Aorta (tissue), 5 donors: Measurements from ENCODE around the gene HSPA5. TPM values are rescaled to one million over a fixed set of nuclear protein-coding genes. Genes with fewer than 3 reads are reported as not detected.
"Not testable (repeated sequence)": the region's sequence is repeated elsewhere in the genome, so short reads cannot be mapped to it uniquely, and the experiment has no call there.

Experiments
- ATAC-seq: fragments of 200-7000 bp; cut with Tn5 transposase; one replicate; pipeline ENCODE4 v1.9.1; 2022; ENCODE audit warnings: moderate library complexity; ENCODE audit not compliant: low FRiP score
- DNase-seq, 2 donors: peaks; one replicate each; pipeline ENCODE4 v3.0.0-alpha.2; 2020
- H3K27ac ChIP-seq, 2 donors: one replicate each; pipeline ENCODE4 v1.5.1; 2013; ENCODE audit warnings: low read length in 2 of 2, mild to moderate bottlenecking in 2 of 2, moderate library complexity in 2 of 2, control low read depth in 1 of 2, inconsistent platforms in 1 of 2, low read depth in 1 of 2
- H3K27me3 ChIP-seq, 2 donors: one replicate each; pipeline ENCODE4 v1.6.1; 2013; ENCODE audit warnings: control low read depth in 1 of 2, low read length in 1 of 2, mild to moderate bottlenecking in 1 of 2, moderate library complexity in 1 of 2; ENCODE audit not compliant: insufficient read depth in 2 of 2, control insufficient read depth in 1 of 2
- H3K36me3 ChIP-seq, 2 donors: one replicate each; pipeline ENCODE4 v1.6.1; 2013; ENCODE audit warnings: control low read depth in 1 of 2, low read length in 1 of 2, mild to moderate bottlenecking in 1 of 2; ENCODE audit not compliant: insufficient read depth in 2 of 2, control insufficient read depth in 1 of 2
- H3K4me1 ChIP-seq, 2 donors: one replicate each; pipeline ENCODE4 v1.6.1; 2013; ENCODE audit warnings: low read length in 2 of 2, control low read depth in 1 of 2, mild to moderate bottlenecking in 1 of 2, moderate library complexity in 1 of 2; ENCODE audit not compliant: insufficient read depth in 2 of 2, control insufficient read depth in 1 of 2
- H3K4me3 ChIP-seq, 2 donors: one replicate each; pipeline ENCODE4 v1.5.1; 2013; ENCODE audit warnings: low read length in 2 of 2, control low read depth in 1 of 2, mild to moderate bottlenecking in 1 of 2
- H3K9me3 ChIP-seq: one replicate; pipeline ENCODE4 v1.6.1; 2013; ENCODE audit warnings: mild to moderate bottlenecking, low read length; ENCODE audit not compliant: control insufficient read depth
- WGBS, 2 donors: extraction: QIAGEN DNeasy Blood & Tissue Kit; methylation state at CpG; one replicate each; pipeline ENCODE4 v1.1.7; 2013; 5-methylcytosine and 5-hydroxymethylcytosine counted together
- intact Hi-C, 2 donors: fragments of 100-400 bp; cut with DNase I; formaldehyde crosslinking; loops; one replicate each; pipeline versions ENCODE4 v1.14.2 to v1.15.0; 2022
- polyA plus RNA-seq, 2 donors: library from polyadenylated mRNA; stranded (reverse); fragments of 200-250 nt; gene quantifications; one replicate each; pipeline ENCODE4 v1.2.3, GENCODE V29; 2013
- total RNA-seq, 2 donors: library from RNA; stranded (reverse); fragmentation: NEBNext Ultra II Directional; extraction: Animal tissue kit (Norgen Biotek cat#: 25700); gene quantifications; one replicate each; pipeline ENCODE4 v1.2.1, GENCODE V29; 2021
- donor health status: healthy with polysubstance abuse.
- donor health status: Bipolar disorder and iron deficiency.
- donor health status: DM: no; HTN: no; CAD: no.
- donor health status: DM: no; HTN: no; CAD: no.
- donor health status: DM: yes; HTN: yes; CAD: no.

Gene HSPA5
- total and polyA plus RNA-seq, 4 donors: 87.9 to 260 (median 147) TPM

DNA sequence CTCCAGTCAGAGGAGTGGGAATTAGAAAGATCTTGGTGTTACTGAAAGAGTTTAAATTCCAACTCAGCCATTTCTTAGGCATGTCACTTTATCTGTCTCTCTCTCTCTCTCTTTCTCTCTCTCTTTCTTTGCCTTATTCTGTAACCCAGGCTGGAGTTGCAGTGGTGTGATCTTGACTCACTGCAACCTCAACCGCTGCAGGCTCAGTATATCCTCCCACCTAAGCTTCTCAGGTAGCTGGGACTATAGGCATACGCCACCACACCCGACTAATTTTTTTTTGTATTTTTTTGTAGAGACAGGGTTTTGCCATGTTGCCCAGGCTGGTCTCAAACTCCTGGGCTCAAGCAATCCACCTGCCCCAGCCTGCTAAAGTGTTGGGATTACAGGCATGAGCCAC lies 22.5 kb downstream of the HSPA5 start:
- H3K4me3 ChIP-seq: no peak overlapping the region
- no peak for DNase-seq
- WGBS, 2 donors: 95 to 97% methylated on average over 3 of the region's 3 CpGs
- intact Hi-C loops: no loop called here
- ATAC-seq: no peak
- no peak overlapping the region for H3K27ac ChIP-seq
- peaks cover 3 to 4% of the 10 kb centered on the region in 2 donors for H3K36me3 ChIP-seq
- no peaks in the 10 kb centered on the region for H3K9me3 ChIP-seq
- no peaks in the 10 kb centered on the region for H3K27me3 ChIP-seq
- no peaks in the 10 kb centered on the region for H3K4me1 ChIP-seq

DNA sequence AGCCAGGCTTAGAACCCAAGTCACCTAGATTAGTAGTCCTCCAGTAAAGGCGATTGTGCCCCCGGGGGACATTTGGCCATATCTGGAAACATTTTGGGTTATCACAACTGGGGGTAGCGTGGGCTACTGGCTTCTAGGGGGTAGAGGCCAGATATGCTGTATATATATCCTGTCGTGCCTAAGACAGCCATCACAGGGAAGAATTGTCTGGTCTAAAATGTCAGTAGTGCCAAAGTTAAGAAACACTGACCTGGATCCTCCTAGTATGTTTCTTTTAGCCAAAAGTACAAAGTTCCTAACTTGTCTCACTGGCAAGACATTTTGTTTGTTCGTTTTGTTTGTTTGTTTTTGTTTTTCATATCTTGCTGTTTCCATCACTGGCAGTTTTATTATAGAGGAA lies 27.0 kb downstream of the HSPA5 start:
- Histone ChIP-seq H3K36me3 (peaks cover 3 to 7% of the 10 kb centered on the region in 2 donors), H3K9me3 (no peaks in the 10 kb centered on the region), H3K27ac (no peak overlapping the region), H3K4me1 (no peaks in the 10 kb centered on the region), H3K4me3 (no peak overlapping the region), H3K27me3 (no peaks in the 10 kb centered on the region)
- ATAC-seq: no peak
- no peak for DNase-seq
- 87 to 88% methylated on average over 5 of the region's 5 CpGs for WGBS, 2 donors
- intact Hi-C loops: no loop called here

DNA sequence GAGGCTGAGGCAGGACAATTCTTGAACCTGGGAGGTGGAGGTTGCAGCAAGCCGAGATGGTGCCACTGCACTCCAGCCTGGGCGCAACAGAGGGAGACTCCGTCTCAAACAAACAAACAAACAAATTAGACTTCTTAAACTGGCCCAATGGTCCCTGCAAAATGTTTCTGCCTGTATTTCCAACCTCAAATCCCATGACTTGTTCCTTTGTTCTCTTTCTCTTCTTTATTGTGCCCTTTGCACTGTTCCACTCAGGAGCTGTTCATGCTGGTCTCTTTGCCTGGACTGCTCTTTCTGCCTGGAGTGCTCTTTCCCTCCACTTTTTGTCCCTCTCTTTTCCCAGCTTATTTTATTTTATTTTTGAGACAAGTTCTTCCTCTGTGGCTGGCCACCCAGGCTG lies 36.7 kb downstream of the HSPA5 start:
- H3K4me1 ChIP-seq: no peaks in the 10 kb centered on the region
- DNase-seq (no peak), ATAC-seq (no peak)
- peaks cover 4 to 11% of the 10 kb centered on the region in 2 donors for H3K36me3 ChIP-seq
- H3K27me3 ChIP-seq: no peaks in the 10 kb centered on the region
- intact Hi-C loops: no loop called here
- no peak overlapping the region for H3K4me3 ChIP-seq
- WGBS, 2 donors: 94 to 97% methylated on average over 3 of the region's 3 CpGs
- H3K9me3 ChIP-seq: no peaks in the 10 kb centered on the region
- no peak overlapping the region for H3K27ac ChIP-seq

- ATAC-seq: no peak
- Histone ChIP-seq H3K4me1 (no peaks in the 10 kb centered on the region), H3K9me3 (no peaks in the 10 kb centered on the region), H3K27me3 (no peaks in the 10 kb centered on the region), H3K4me3 (no peak overlapping the region), H3K27ac (no peak overlapping the region), H3K36me3 (peaks cover 4 to 10% of the 10 kb centered on the region in 2 donors)
- DNase-seq: no peak
- 85 to 89% methylated on average over 1 of the region's 1 CpG for WGBS, 2 donors
- intact Hi-C loops: no loop called here
Measured at GRCh38 chr9:125202846-125203618, 38.1 kb downstream of the HSPA5 start.

GRCh38 chr9:125200216-125201047 lies 40.7 kb downstream of the HSPA5 start, which contains the start of gene RABEPK:
RABEPK (plus strand) TSS chr9:125200542; CDS start chr9:125203014, 2,472 bp downstream.
- H3K4me3 ChIP-seq: peak within 1 kb of the TSS; percentile 44 to 97
- 1% methylated on average over 51 of the region's 51 CpGs for WGBS, 2 donors
- peak; percentile 100 for ATAC-seq
- peak; percentile 96 to 97 for DNase-seq
- peak within 1 kb of the TSS; percentile 55 to 95 for H3K27ac ChIP-seq
- H3K9me3 ChIP-seq: no peaks in the 10 kb centered on the region
- no peaks in the 10 kb centered on the region for H3K27me3 ChIP-seq
- peaks cover 0 to 2% of the 10 kb centered on the region in 2 donors for H3K36me3 ChIP-seq
- H3K4me1 ChIP-seq: no peaks in the 10 kb centered on the region
- intact Hi-C loops: loop anchor here in 1 of 2 donors (2.0 kb wide), 1 partner anchor 260 kb away; the partner anchor contains the start of gene GOLGA1

DNA sequence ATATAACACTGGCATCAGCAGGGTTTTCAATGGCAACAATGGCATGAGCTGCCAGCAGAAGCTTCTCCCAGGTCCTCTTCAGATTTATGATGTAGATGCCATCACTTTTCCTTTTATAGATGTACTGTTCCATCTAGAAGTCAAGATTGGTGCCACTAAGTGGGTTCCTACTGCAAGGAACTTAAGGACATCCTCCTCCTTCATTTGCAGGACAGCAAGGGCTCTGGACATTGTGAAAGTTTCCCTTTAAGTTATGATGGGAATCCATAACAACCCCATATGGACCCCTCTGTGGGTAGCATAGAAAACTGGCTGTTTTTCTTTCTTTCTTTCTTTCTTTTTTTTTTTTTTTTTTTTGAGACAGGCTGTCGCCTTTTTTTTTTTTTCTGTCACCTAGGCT lies 45.6 kb downstream of the HSPA5 start:
- H3K4me3 ChIP-seq, H3K27ac ChIP-seq, H3K27me3 ChIP-seq, H3K9me3 ChIP-seq, DNase-seq, H3K36me3 ChIP-seq, H3K4me1 ChIP-seq, ATAC-seq: not testable (repeated sequence)
- 93% methylated on average over 1 of the region's 1 CpG; no CpG with 5 or more reads in 1 of the 2 donors for WGBS, 2 donors
- intact Hi-C loops: loop anchor here in 1 of 2 donors (10.0 kb wide), 1 partner anchor 51 kb away; the partner anchor contains the start of gene SCAI

- intact Hi-C loops: loop anchor here in 1 of 2 donors (10.0 kb wide), 1 partner anchor 50 kb away; the partner anchor contains the start of gene SCAI
- H3K27ac ChIP-seq, H3K4me3 ChIP-seq, DNase-seq, ATAC-seq, H3K27me3 ChIP-seq, H3K9me3 ChIP-seq, H3K36me3 ChIP-seq, H3K4me1 ChIP-seq: not testable (repeated sequence)
- 88 to 90% methylated on average over 5 of the region's 5 CpGs for WGBS, 2 donors
Measured at GRCh38 chr9:125194466-125194865, 46.7 kb downstream of the HSPA5 start.

DNA sequence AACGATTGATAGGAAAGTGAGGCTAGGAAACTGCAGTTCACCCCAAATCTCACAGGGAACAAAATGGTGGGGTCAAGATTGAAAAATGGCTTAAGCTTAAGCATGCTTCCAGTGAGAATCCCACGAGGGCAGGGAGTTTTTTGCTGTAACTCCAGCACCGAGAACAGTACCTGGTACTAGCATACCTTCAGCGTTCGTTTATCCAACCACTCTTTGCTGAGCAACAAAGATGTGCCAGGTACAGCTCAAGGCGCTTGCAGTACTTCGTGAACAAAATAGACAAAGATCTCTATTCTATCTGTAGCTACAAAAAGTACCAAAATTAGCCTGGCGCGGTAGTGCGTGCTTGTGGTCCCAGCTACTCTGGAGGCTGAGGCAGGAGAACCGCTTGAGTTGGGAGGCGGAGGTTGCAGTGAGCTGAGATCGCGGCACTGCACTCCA lies 50.8 kb downstream of the HSPA5 start:
- Histone ChIP-seq H3K9me3 (no peaks in the 10 kb centered on the region), H3K27ac (peak overlapping the region; percentile 50 to 84), H3K27me3 (no peaks in the 10 kb centered on the region), H3K4me1 (no peaks in the 10 kb centered on the region), H3K36me3 (no peaks in the 10 kb centered on the region), H3K4me3 (peak overlapping the region; percentile 64 to 81)
- DNase-seq (no peak), ATAC-seq (no peak)
- intact Hi-C loops: loop anchor here in 1 of 2 donors (10.0 kb wide), 1 partner anchor 46 kb away; the partner anchor contains the start of gene SCAI
- whole genome bisulfite sequencing, 2 donors: 46 to 51% methylated on average over 14 of the region's 14 CpGs
